CD4-positive, alpha-beta T cell treated with Interleukin-10 for 1 hour (primary cell): Measurements from ENCODE around the gene SACS.

Experiments used
- DNase-seq: peaks from one replicate; pipeline ENCODE4 v3.0.0-alpha.2; 2020

Gene SACS, protein sequence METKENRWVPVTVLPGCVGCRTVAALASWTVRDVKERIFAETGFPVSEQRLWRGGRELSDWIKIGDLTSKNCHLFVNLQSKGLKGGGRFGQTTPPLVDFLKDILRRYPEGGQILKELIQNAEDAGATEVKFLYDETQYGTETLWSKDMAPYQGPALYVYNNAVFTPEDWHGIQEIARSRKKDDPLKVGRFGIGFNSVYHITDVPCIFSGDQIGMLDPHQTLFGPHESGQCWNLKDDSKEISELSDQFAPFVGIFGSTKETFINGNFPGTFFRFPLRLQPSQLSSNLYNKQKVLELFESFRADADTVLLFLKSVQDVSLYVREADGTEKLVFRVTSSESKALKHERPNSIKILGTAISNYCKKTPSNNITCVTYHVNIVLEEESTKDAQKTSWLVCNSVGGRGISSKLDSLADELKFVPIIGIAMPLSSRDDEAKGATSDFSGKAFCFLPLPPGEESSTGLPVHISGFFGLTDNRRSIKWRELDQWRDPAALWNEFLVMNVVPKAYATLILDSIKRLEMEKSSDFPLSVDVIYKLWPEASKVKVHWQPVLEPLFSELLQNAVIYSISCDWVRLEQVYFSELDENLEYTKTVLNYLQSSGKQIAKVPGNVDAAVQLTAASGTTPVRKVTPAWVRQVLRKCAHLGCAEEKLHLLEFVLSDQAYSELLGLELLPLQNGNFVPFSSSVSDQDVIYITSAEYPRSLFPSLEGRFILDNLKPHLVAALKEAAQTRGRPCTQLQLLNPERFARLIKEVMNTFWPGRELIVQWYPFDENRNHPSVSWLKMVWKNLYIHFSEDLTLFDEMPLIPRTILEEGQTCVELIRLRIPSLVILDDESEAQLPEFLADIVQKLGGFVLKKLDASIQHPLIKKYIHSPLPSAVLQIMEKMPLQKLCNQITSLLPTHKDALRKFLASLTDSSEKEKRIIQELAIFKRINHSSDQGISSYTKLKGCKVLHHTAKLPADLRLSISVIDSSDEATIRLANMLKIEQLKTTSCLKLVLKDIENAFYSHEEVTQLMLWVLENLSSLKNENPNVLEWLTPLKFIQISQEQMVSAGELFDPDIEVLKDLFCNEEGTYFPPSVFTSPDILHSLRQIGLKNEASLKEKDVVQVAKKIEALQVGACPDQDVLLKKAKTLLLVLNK (N-terminal part only)

DNA sequence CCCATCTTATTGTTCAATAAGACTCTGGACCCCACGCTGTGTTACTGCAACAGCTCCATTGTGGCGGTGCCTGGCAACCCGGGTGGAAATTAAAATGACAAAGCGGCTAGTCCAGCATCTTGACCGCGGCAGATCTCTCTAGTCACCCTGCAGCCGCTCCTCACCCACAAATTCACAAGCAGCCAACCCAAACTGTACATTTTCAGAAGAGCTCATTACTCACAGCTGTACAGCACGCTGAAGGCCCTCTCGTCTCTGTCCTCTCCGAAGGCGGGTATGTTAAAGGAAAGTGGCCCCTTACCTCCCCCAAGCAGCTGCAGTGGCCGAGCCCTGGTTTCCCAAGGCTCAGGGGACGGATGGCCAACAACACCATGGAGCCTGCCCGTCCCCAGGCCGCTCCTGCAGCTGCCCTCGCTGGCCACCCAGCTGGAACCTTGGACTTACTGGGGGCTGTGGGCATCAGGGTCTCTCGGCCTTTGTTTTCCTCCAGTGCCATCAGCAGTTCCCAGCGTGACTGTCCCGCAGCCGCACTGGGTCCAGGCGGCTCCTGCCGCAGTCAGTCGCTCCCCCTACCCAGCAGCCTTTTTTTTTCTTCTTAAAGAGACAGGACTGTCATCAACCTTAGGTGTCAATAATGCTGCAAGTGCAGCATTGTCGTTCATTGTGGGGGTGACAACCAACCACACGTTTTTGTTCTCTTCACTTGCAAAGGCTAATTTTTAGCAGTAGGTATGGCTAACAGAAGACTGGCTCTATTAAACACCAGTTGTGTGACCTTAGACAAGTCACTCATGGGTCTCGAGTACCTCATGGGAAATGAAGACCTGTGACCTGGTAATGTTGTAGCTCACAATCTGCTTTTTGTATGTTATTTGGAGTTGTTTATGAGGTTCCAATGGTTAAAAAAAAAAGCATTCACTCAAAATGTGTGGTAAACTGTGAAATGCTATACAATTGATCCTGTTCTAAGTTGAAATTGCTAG lies at the start of gene SACS:
Gene SACS, minus strand, starts transcription at position 532 of the 983 bp plus-strand sequence. CDS start 22,463 bp downstream, outside the sequence.
- DNase-seq: no peak

DNA sequence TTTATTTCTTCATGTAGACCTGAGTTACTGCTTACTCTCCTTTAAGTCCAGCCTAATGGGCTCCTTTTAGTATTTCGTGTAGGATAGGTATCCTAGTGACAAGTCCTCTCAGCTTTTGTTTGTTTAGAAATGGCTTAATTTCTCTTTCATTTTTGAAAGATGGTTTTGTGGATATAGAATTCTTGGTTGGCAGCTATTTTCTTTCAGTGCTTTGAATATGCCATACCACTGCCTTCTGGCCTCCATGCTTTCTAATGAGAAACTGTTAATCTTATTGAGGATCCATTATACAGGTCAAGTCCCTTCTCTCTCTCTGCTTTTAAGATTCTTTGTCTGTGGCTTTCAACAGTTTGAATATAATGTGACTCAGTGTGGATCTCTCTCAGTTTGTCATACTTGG lies 46.8 kb upstream of the SACS start:
- no peak for DNase-seq

DNA sequence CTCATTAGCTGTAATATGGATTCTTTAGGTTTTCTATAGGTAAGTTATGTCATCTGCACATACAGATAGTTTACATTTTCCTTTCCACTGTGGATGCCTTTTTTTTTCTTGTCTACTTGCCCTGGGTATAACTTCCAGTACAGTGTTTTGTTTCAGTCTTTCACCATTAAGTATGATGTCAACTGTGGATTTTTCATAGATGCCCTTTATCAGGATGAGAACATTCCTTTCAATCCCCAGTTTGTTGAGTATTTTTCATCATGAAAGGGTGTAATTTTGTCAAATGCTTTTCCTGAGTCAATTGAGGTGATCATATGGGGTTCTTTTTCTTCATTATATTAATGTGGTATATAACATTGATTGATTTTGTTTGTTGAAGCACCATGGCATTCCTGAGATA lies 43.6 kb upstream of the SACS start:
- DNase-seq: no peak

DNA sequence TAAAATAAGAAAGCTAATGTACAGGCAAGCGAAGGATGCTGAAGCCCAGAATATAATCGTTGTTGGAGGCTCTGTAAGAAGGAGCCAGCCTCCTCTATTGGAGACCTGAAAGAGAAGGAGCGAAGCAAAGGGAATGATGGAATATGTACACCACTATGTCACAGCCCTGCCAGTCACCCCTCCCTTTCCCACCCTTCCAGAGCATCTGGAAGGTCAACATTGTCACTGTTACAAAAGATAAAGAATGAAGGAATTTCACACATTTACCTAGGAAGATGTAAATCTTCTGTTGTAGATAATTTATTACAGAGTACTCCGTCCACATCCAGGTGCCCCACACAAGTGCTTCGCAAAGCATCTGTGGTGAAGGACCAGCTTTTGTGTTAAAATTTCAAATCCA lies 39.7 kb upstream of the SACS start:
- DNase-seq: no peak

GRCh38 chr13:23472189-23472588 lies 38.7 kb upstream of the SACS start:
- no peak for DNase-seq

DNA sequence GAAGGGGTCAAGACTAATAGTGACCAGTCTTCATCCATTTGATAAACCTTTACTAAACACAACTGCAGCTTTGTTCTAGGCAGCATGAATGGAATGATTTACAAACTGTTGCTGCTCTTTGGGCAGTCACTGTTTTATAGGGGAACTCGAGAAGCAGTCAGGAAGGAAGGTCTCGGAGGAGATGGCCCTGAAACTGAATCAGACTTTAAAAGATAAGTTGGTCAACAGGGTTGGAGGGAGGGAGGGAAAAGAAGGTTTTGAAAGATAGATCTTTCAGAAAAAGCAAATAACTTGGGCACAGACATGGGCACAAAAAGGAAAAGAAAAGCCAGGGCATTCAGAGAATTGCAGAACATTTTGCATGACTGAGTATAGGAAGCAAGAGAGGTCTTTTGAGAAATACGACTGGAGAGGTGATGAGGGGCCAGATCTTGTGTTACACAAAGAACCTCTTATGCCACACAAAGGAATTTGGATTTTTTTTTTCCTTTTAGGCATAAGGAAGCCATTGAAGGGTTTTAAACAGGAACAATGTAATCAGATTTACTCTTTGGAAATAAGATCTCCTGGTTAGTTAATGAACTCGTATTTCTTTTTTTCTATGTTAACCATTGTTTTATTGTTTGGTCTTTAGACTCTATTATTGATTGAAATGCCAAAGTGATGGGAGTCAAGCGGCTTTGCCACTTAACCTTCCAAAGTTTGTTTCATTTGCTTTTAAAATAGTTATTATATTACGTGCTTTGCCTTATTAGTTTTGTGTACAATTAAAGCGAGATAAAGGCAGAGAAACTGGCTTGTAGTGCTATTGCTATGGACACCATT lies 37.5 kb upstream of the SACS start:
- DNase-seq: no peak

- no peak for DNase-seq
These were observed 36.5 kb upstream of the SACS start for GRCh38 chr13:23469951-23470421.

- DNase-seq: no peak
These were observed 35.3 kb upstream of the SACS start for GRCh38 chr13:23468811-23469210.

- DNase-seq: no peak
These were observed 34.4 kb upstream of the SACS start for GRCh38 chr13:23467932-23468278.

GRCh38 chr13:23467048-23467931 lies 33.8 kb upstream of the SACS start:
- DNase-seq: no peak

GRCh38 chr13:23466144-23467002 lies 32.9 kb upstream of the SACS start:
- peak; percentile 71 for DNase-seq

- no peak for DNase-seq
These were observed 30.2 kb upstream of the SACS start for GRCh38 chr13:23463661-23464060.

DNA sequence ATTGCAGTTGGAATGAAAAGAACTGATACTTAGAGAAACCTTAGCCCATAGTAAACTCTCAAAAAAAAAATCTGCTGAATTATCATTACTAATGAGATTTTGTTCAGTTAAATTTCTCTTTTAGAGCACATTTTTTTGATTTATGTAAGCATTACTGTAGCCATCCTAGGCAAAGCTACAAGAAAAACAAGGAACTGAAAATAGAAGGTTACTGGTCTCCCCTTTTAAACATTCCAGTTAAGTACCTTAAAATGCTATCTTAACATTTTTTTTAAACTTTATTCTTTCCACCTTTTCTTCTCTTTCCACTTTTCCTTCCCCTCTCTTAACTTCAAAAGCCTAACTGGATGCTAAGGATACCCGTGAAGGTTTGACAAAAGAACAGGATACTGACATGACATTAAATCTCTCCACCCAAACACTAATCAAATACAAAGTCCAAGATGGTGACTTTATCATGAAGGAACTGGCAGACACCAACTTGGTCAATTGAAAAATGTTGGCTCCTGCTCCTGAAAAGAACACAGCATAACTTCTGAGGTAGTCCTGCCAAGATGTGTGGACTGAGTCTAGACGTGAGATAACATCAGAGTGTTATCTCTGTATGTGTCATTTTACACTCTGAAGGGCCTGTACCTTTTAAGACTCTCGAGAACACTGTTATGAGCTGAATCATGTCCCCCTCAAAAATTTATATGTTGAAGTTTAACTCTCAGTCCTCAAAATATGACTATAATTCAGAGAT lies 29.5 kb upstream of the SACS start:
- DNase-seq: no peak

DNA sequence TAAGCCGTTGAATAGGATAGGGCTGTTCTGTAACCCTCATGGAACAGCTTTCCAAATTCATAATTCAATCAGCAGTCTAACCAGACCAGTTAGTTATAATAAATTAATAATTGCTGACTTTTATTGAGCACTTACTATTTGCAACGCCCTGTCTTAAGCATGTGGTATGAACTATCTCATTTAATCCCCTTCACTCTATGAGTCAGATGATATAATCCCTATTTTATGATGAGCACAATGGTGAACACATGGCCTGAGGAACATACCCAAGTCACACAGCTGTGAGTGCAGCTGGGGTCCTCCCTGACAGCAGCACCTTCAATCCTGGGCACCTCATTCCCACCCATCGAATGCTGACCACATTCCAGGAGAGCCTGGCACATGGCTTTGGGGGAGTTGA lies 28.0 kb upstream of the SACS start:
- DNase-seq: no peak

- DNase-seq: no peak
These were observed 27.4 kb upstream of the SACS start for GRCh38 chr13:23460921-23461320.

GRCh38 chr13:23460309-23460708 lies 26.8 kb upstream of the SACS start:
- DNase-seq: no peak

GRCh38 chr13:23458989-23459388 lies 25.5 kb upstream of the SACS start:
- DNase-seq: no peak

DNA sequence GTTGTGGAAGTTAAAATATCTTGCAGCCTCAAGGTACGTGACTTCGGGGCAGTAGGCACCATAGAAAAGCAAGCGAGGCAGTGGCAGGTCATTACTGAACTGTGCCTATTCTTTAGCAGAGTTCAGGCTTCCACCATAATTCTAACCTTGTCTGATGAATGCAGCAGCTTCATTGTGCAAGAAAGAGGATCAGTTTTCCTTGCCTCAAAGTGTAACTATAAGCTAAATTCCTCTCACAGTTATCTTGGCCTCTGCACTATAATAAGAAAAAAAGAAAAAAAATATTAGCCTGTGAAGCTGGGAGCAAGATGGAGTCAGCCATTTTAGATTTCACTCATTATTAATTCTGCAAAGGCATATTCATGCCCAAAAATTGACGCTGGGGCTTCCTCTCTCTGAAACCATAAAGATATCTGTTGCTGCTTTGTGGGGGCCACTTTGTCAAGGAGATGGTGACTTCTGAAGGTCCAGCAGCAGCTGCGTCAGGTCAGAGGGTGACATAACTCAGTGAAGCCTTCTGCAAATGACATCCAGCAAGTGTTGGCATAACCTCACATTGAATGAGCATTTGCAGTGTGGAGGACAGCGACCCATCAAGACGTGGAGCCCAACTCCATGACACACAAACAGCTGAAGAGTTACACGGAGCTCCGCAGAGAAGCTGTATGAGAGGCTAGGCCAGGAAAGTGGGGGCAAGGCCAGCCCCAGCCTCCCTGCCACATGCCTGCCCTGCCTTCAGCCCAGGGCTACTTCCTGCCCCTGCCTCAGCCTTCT lies 23.1 kb upstream of the SACS start:
- DNase-seq: no peak
